Adrenal gland (tissue), 5 donors: Measurements from ENCODE around the gene BAHCC1.

Experiments
- POLR2A ChIP-seq, 2 donors: fragments of 450-650 bp; IDR thresholded peaks; one replicate each; pipeline ENCODE4 v1.6.1; 2017; ENCODE audit warnings: antibody characterized with exemption in 2 of 2, mild to moderate bottlenecking in 2 of 2, moderate library complexity in 1 of 2
- TF ChIP-seq, protein P1 (sequence below), 6 experiments: fragments of 450-650 bp in 4 of 6; fragments of 200-600 bp in 2 of 6; sonication (generic) in 1 of 6; IDR thresholded peaks; 1 replicate in 5 of 6; 2 replicates in 1 of 6; pipeline versions ENCODE4 v1.5.1 to v1.8.0; 2016 to 2021; ENCODE audit warnings: antibody characterized with exemption in 6 of 6, mild to moderate bottlenecking in 2 of 6, moderate library complexity in 1 of 6
- donor health status: DM: no; HTN: no; CAD: no.

DNA sequence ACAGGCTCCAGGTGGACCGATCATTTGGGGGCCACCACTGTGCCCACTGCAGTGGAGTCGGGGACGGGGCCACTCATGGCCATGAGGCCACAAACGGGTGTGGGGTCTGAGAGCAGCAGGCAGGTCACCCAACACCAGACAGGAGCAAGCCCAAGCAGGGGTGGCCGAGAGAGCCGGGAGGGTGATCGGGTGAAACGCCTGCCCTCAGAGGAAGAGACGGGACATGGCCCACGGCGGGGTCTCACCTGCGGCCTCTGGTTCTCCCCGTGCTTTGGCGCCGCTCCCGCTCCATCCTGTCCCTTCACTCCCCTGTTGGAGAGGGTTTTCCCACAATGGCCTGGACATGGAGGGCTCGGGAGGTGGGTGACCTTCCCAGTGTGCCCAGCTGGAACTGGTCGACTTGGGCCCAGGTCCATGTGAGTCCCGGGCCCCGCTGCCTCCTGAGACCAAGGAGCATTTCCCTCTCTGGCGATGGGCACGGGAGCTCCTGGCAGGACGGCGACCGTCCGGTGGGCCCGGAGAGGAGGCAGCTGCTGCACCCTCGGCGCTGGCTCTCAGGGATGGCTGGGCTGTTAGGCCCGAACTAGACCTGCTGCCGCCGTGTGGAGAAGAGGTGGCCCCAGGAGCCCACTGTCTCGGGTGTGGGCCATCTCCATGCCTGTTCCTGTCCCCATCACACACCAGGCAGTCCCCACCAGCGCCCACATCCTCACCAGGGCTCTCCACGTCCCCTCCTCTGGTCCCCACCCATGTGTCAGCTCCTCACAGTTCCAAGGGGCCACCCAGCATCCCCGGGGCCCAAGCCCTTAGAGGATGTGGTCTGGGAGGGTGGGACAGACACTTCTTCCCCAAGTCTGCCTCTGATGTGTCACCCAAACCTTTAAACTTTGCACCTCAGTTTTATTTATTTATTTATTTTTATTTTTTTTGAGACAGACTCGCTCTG, 13.4 kb upstream of the BAHCC1 start:
- TF ChIP-seq, protein P1, sequence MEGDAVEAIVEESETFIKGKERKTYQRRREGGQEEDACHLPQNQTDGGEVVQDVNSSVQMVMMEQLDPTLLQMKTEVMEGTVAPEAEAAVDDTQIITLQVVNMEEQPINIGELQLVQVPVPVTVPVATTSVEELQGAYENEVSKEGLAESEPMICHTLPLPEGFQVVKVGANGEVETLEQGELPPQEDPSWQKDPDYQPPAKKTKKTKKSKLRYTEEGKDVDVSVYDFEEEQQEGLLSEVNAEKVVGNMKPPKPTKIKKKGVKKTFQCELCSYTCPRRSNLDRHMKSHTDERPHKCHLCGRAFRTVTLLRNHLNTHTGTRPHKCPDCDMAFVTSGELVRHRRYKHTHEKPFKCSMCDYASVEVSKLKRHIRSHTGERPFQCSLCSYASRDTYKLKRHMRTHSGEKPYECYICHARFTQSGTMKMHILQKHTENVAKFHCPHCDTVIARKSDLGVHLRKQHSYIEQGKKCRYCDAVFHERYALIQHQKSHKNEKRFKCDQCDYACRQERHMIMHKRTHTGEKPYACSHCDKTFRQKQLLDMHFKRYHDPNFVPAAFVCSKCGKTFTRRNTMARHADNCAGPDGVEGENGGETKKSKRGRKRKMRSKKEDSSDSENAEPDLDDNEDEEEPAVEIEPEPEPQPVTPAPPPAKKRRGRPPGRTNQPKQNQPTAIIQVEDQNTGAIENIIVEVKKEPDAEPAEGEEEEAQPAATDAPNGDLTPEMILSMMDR (IDR thresholded peaks at IDR 0.05): no peak
- TF ChIP-seq POLR2A (IDR thresholded peaks at IDR 0.05): no peak
